Measurements from ENCODE around the gene MRPL1. TPM values are rescaled to one million over a fixed set of nuclear protein-coding genes. Genes with fewer than 3 reads are reported as not detected.

The MRPL1 gene
- total and polyA plus RNA-seq, 2 donors (not counting 1 experiment from before 2014, with no cell fraction given) = 25.4 to 35.6 TPM

- H3K27ac ChIP-seq (ENCODE audit: insufficient read depth, low read length) = no peak overlapping the region
- no peaks in the 10 kb centered on the region for H3K4me1 ChIP-seq (ENCODE audit: control insufficient read depth, extremely low read depth, insufficient read depth, low read length)
- no peak for DNase-seq (ENCODE audit: low read depth in 2 of 2)
- TF ChIP-seq EZH2 (IDR thresholded peaks at IDR 0.05; ENCODE audit: low read length, missing control alignments) = no peak
- no peak for TF ChIP-seq CTCF (conservative IDR thresholded peaks at IDR 0.05 in 1 of 2, IDR thresholded peaks at IDR 0.05 in 1 of 2; ENCODE audit: low read depth in 1 of 2, low read length in 2 of 2)
- no peaks in the 10 kb centered on the region for H3K9me3 ChIP-seq (ENCODE audit: control insufficient read depth, insufficient read depth, low read depth, low read length)
- no peak overlapping the region for H3K9ac ChIP-seq (ENCODE audit: insufficient read depth, low read length)
- H3K36me3 ChIP-seq (ENCODE audit: control insufficient read depth, insufficient read depth, low read length) = no peaks in the 10 kb centered on the region
- H3K79me2 ChIP-seq (ENCODE audit: control insufficient read depth, insufficient read depth, low read length) = no peaks in the 10 kb centered on the region
- H3K4me2 ChIP-seq (ENCODE audit: extremely low read depth, insufficient read depth, low read length) = no peak overlapping the region
- H3K27me3 ChIP-seq (ENCODE audit: control insufficient read depth, insufficient read depth, low read length) = no peaks in the 10 kb centered on the region
- H3K4me3 ChIP-seq (replicated peaks in 1 of 4; ENCODE audit: control extremely low read depth in 1 of 4, insufficient read depth in 1 of 4, low read depth in 3 of 4, low read length in 4 of 4) = no peak overlapping the region
- H2AFZ ChIP-seq (ENCODE audit: low read length) = no peak overlapping the region
- H4K20me1 ChIP-seq (ENCODE audit: control insufficient read depth, extremely low read depth, insufficient read depth, low read length) = no peaks in the 10 kb centered on the region
Measured at GRCh38 chr4:77844363-77844762, 18.3 kb upstream of the MRPL1 start.

GRCh38 chr4:77845400-77845799 lies 17.2 kb upstream of the MRPL1 start:
- H2AFZ ChIP-seq (ENCODE audit: low read length) = no peak overlapping the region
- H3K36me3 ChIP-seq (ENCODE audit: control insufficient read depth, insufficient read depth, low read length) = no peaks in the 10 kb centered on the region
- H3K9me3 ChIP-seq (ENCODE audit: control insufficient read depth, insufficient read depth, low read depth, low read length) = no peaks in the 10 kb centered on the region
- H3K27me3 ChIP-seq (ENCODE audit: control insufficient read depth, insufficient read depth, low read length) = no peaks in the 10 kb centered on the region
- H3K9ac ChIP-seq (ENCODE audit: insufficient read depth, low read length) = no peak overlapping the region
- no peak overlapping the region for H3K4me2 ChIP-seq (ENCODE audit: extremely low read depth, insufficient read depth, low read length)
- no peaks in the 10 kb centered on the region for H4K20me1 ChIP-seq (ENCODE audit: control insufficient read depth, extremely low read depth, insufficient read depth, low read length)
- H3K79me2 ChIP-seq (ENCODE audit: control insufficient read depth, insufficient read depth, low read length) = no peaks in the 10 kb centered on the region
- no peaks in the 10 kb centered on the region for H3K4me1 ChIP-seq (ENCODE audit: control insufficient read depth, extremely low read depth, insufficient read depth, low read length)
- DNase-seq (ENCODE audit: low read depth in 2 of 2) = no peak
- no peak overlapping the region for H3K4me3 ChIP-seq (replicated peaks in 1 of 4; ENCODE audit: control extremely low read depth in 1 of 4, insufficient read depth in 1 of 4, low read depth in 3 of 4, low read length in 4 of 4)
- TF ChIP-seq EZH2 (IDR thresholded peaks at IDR 0.05; ENCODE audit: low read length, missing control alignments) = no peak
- TF ChIP-seq CTCF (conservative IDR thresholded peaks at IDR 0.05 in 1 of 2, IDR thresholded peaks at IDR 0.05 in 1 of 2; ENCODE audit: low read depth in 1 of 2, low read length in 2 of 2) = no peak
- H3K27ac ChIP-seq (ENCODE audit: insufficient read depth, low read length) = no peak overlapping the region

- no peaks in the 10 kb centered on the region for H3K36me3 ChIP-seq (ENCODE audit: control insufficient read depth, insufficient read depth, low read length)
- H2AFZ ChIP-seq (ENCODE audit: low read length) = no peak overlapping the region
Measured at GRCh38 chr4:77845929-77846328, 16.7 kb upstream of the MRPL1 start.

More at GRCh38 chr4:77845929-77846328, 16.7 kb upstream of the MRPL1 start:
- Histone ChIP-seq H3K27me3 (ENCODE audit: control insufficient read depth, insufficient read depth, low read length) (no peaks in the 10 kb centered on the region), H3K9ac (ENCODE audit: insufficient read depth, low read length) (no peak overlapping the region), H4K20me1 (ENCODE audit: control insufficient read depth, extremely low read depth, insufficient read depth, low read length) (no peaks in the 10 kb centered on the region), H3K4me2 (ENCODE audit: extremely low read depth, insufficient read depth, low read length) (no peak overlapping the region), H3K4me1 (ENCODE audit: control insufficient read depth, extremely low read depth, insufficient read depth, low read length) (no peaks in the 10 kb centered on the region), H3K79me2 (ENCODE audit: control insufficient read depth, insufficient read depth, low read length) (no peaks in the 10 kb centered on the region), H3K27ac (ENCODE audit: insufficient read depth, low read length) (no peak overlapping the region), H3K4me3 (replicated peaks in 1 of 4; ENCODE audit: control extremely low read depth in 1 of 4, insufficient read depth in 1 of 4, low read depth in 3 of 4, low read length in 4 of 4) (no peak overlapping the region), H3K9me3 (ENCODE audit: control insufficient read depth, insufficient read depth, low read depth, low read length) (no peaks in the 10 kb centered on the region)
- TF ChIP-seq EZH2 (IDR thresholded peaks at IDR 0.05; ENCODE audit: low read length, missing control alignments) = no peak
- no peak for TF ChIP-seq CTCF (conservative IDR thresholded peaks at IDR 0.05 in 1 of 2, IDR thresholded peaks at IDR 0.05 in 1 of 2; ENCODE audit: low read depth in 1 of 2, low read length in 2 of 2)
- DNase-seq (ENCODE audit: low read depth in 2 of 2) = no peak

Data from fibroblast of lung (primary cell).